GM12872 (cell line): ENCODE measurements around the gene VEGFB.
A peak's percentile ranks its signal among the peaks of the same experiment; 100 is the strongest.

ENCODE experiments used
- TF ChIP-seq, protein P1 (sequence below): IDR thresholded peaks from 3 replicates; pipeline ENCODE4 v1.5.1; 2011; ENCODE audit warnings: low read depth, mild to moderate bottlenecking, low read length, moderate library complexity; ENCODE audit not compliant: insufficient read depth

VEGFB gene

GRCh38 chr11:64246871-64247728 lies 12.7 kb downstream of the VEGFB start, which contains the start of gene PPP1R14B:
PPP1R14B (minus strand) TSS chr11:64246943; CDS start chr11:64246673, 270 bp downstream.
- TF ChIP-seq, protein P1, sequence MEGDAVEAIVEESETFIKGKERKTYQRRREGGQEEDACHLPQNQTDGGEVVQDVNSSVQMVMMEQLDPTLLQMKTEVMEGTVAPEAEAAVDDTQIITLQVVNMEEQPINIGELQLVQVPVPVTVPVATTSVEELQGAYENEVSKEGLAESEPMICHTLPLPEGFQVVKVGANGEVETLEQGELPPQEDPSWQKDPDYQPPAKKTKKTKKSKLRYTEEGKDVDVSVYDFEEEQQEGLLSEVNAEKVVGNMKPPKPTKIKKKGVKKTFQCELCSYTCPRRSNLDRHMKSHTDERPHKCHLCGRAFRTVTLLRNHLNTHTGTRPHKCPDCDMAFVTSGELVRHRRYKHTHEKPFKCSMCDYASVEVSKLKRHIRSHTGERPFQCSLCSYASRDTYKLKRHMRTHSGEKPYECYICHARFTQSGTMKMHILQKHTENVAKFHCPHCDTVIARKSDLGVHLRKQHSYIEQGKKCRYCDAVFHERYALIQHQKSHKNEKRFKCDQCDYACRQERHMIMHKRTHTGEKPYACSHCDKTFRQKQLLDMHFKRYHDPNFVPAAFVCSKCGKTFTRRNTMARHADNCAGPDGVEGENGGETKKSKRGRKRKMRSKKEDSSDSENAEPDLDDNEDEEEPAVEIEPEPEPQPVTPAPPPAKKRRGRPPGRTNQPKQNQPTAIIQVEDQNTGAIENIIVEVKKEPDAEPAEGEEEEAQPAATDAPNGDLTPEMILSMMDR, result 0 out of 3 replicates have a peak, but pooled peaks have one; percentile 2

DNA sequence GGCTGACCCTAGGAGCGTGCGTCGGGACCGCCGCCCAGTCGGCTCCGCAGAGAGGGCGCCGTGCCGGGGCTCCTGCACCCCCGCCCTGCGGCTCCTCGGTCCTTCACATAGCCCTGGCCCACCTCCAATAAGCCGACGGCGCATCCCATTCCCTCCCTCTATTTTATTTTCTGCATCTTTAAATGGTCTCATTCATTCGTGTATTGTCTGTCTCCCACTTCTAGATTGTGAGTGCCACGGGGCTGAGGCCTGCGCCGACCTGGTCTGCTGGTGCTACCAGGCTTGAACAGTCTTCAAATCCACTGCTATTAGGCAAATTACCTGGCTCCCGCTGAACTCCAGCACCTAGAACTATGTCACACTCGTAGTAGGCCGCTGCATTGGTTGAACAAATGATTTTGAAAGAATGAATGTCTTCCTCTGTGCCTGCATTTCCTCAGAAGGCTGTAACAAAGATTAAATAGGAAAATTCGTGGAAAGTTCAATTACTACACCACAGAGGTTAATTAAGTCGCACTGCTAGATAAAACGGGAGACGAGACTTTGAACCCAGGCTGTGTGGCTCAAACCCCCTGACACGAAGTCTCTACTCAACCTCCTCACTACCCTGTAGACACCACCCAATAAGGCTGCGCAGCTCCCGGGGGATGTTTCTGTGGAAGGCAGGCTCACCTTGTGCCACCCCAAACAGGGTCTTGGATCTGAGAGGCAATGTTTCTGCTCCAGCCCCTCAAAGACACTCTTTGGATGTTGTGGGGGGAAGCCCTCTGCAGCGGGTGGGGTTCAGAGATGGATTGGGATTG lies 13.5 kb downstream of the VEGFB start:
- TF ChIP-seq, protein P1, result no peak

- TF ChIP-seq, protein P1, result no peak
These were observed 14.2 kb downstream of the VEGFB start for GRCh38 chr11:64248578-64248977.

- TF ChIP-seq, protein P1, result no peak
These were observed 14.7 kb downstream of the VEGFB start for GRCh38 chr11:64249038-64249437.

- TF ChIP-seq, protein P1, result no peak
These were observed 15.4 kb downstream of the VEGFB start for GRCh38 chr11:64249563-64250414.

GRCh38 chr11:64250415-64251015 lies 16.1 kb downstream of the VEGFB start:
- TF ChIP-seq, protein P1, result no peak
